MM.1S (cell line): Measurements from ENCODE around the gene IMMP2L.

Experiments
- DNase-seq: peaks from one replicate; pipeline ENCODE4 v3.0.0-alpha.2; 2015
- H2AFZ ChIP-seq: fragments of 300-600 bp; sonication (generic); 2 replicates; pipeline ENCODE4 v1.6.0; 2016; ENCODE audit warnings: antibody characterized with exemption, low read length
- H3F3A ChIP-seq: fragments of 300-600 bp; sonication (generic); 2 replicates; pipeline ENCODE4 v1.6.1; 2016; ENCODE audit warnings: mild to moderate bottlenecking, antibody characterized with exemption, low read length, moderate library complexity, mixed read lengths; ENCODE audit not compliant: insufficient read depth
- H3K27ac ChIP-seq: fragments of 300-600 bp; sonication (generic); 2 replicates; pipeline ENCODE4 v1.5.1; 2016; ENCODE audit warnings: mild to moderate bottlenecking, low read length
- H3K27me3 ChIP-seq: fragments of 300-600 bp; sonication (generic); replicated peaks from 2 replicates; pipeline ENCODE4 v1.6.0; 2016; ENCODE audit warnings: low read length; ENCODE audit not compliant: insufficient read depth
- H3K36me3 ChIP-seq: fragments of 300-600 bp; sonication (generic); replicated peaks from 2 replicates; pipeline ENCODE4 v1.6.1; 2016; ENCODE audit warnings: mild to moderate bottlenecking, low read length, mixed read lengths; ENCODE audit not compliant: insufficient read depth
- H3K4me1 ChIP-seq: fragments of 300-600 bp; sonication (generic); 2 replicates; pipeline ENCODE4 v1.6.1; 2016; ENCODE audit warnings: low read length, mixed read lengths
- H3K4me2 ChIP-seq: fragments of 300-600 bp; sonication (generic); 2 replicates; pipeline ENCODE4 v1.6.0; 2016; ENCODE audit warnings: low read depth, low read length
- H3K4me3 ChIP-seq: fragments of 300-600 bp; sonication (generic); 2 replicates; pipeline ENCODE4 v1.5.1; 2016; ENCODE audit warnings: low read length, mixed read lengths
- H3K79me2 ChIP-seq: fragments of 300-600 bp; sonication (generic); 2 replicates; pipeline ENCODE4 v1.6.1; 2016; ENCODE audit warnings: mixed run types, low read length, mixed read lengths
- H3K9ac ChIP-seq: fragments of 300-600 bp; sonication (generic); 2 replicates; pipeline ENCODE4 v1.6.1; 2016; ENCODE audit warnings: low read length, mixed read lengths
- H3K9me2 ChIP-seq: fragments of 300-600 bp; sonication (generic); replicated peaks from 2 replicates; pipeline ENCODE4 v1.6.1; 2016; ENCODE audit warnings: mild to moderate bottlenecking, low read length, mixed read lengths; ENCODE audit not compliant: insufficient read depth
- H3K9me3 ChIP-seq: fragments of 300-600 bp; sonication (generic); replicated peaks from 2 replicates; pipeline ENCODE4 v1.6.1; 2016; ENCODE audit warnings: mild to moderate bottlenecking, low read length, mixed read lengths; ENCODE audit not compliant: insufficient read depth
- H4K20me1 ChIP-seq: fragments of 300-600 bp; sonication (generic); 2 replicates; pipeline ENCODE4 v1.6.1; 2016; ENCODE audit warnings: mild to moderate bottlenecking, low read length, moderate library complexity, mixed read lengths; ENCODE audit not compliant: insufficient read depth
- CTCF ChIP-seq: fragments of 300-600 bp; sonication (generic); IDR thresholded peaks from 2 replicates; pipeline ENCODE4 v1.5.1; 2016; ENCODE audit warnings: antibody characterized with exemption, low read length, mixed read lengths
- EZH2 ChIP-seq: fragments of 300-600 bp; sonication (generic); optimal IDR thresholded peaks from 2 replicates; pipeline ENCODE3; 2017; ENCODE audit warnings: low read depth, mild to moderate bottlenecking, antibody characterized with exemption, low read length, mixed read lengths
- EZH2phosphoT487 ChIP-seq: fragments of 300-600 bp; sonication (generic); IDR thresholded peaks from 2 replicates; pipeline ENCODE4 v1.6.1; 2018; ENCODE audit warnings: antibody characterized with exemption, low read length

The IMMP2L gene

GRCh38 chr7:111180338-111180737, 382.0 kb downstream of the IMMP2L start:
- Histone ChIP-seq H3K9me2 (no peaks in the 10 kb centered on the region), H3K9ac (no peak overlapping the region), H3K4me1 (no peaks in the 10 kb centered on the region), H3K4me3 (no peak overlapping the region), H3K27me3 (no peaks in the 10 kb centered on the region), H3K4me2 (no peak overlapping the region), H4K20me1 (no peaks in the 10 kb centered on the region), H3F3A (no peaks in the 10 kb centered on the region), H3K27ac (no peak overlapping the region), H3K79me2 (no peaks in the 10 kb centered on the region), H3K9me3 (no peaks in the 10 kb centered on the region), H3K36me3 (no peaks in the 10 kb centered on the region), H2AFZ (no peak overlapping the region)
- TF ChIP-seq EZH2phosphoT487: no peak
- no peak for TF ChIP-seq EZH2
- no peak for TF ChIP-seq CTCF
- DNase-seq: no peak

GRCh38 chr7:111175908-111176441, 386.3 kb downstream of the IMMP2L start:
- no peak overlapping the region for H3K4me2 ChIP-seq
- H3K27me3 ChIP-seq: no peaks in the 10 kb centered on the region
- H3K36me3 ChIP-seq: no peaks in the 10 kb centered on the region
- H4K20me1 ChIP-seq: no peaks in the 10 kb centered on the region
- H3K27ac ChIP-seq: no peak overlapping the region
- no peaks in the 10 kb centered on the region for H3K9me2 ChIP-seq
- H3K9ac ChIP-seq: no peak overlapping the region
- H3F3A ChIP-seq: no peaks in the 10 kb centered on the region
- no peak for DNase-seq
- TF ChIP-seq EZH2: no peak
- TF ChIP-seq CTCF: no peak
- TF ChIP-seq EZH2phosphoT487: no peak
- H3K9me3 ChIP-seq: no peaks in the 10 kb centered on the region
- H3K4me1 ChIP-seq: no peaks in the 10 kb centered on the region
- H3K79me2 ChIP-seq: no peaks in the 10 kb centered on the region
- no peak overlapping the region for H2AFZ ChIP-seq
- H3K4me3 ChIP-seq: no peak overlapping the region

GRCh38 chr7:111174510-111174909, 387.8 kb downstream of the IMMP2L start:
- no peaks in the 10 kb centered on the region for H3F3A ChIP-seq
- no peaks in the 10 kb centered on the region for H3K27me3 ChIP-seq
- no peaks in the 10 kb centered on the region for H3K79me2 ChIP-seq
- H3K9ac ChIP-seq: no peak overlapping the region
- no peak overlapping the region for H3K4me3 ChIP-seq
- no peaks in the 10 kb centered on the region for H3K9me3 ChIP-seq
- no peaks in the 10 kb centered on the region for H3K4me1 ChIP-seq
- TF ChIP-seq CTCF: no peak
- no peak for TF ChIP-seq EZH2phosphoT487
- no peak for TF ChIP-seq EZH2
- no peak overlapping the region for H3K27ac ChIP-seq
- no peak overlapping the region for H3K4me2 ChIP-seq
- no peak for DNase-seq
- H3K36me3 ChIP-seq: no peaks in the 10 kb centered on the region
- no peak overlapping the region for H2AFZ ChIP-seq
- H4K20me1 ChIP-seq: no peaks in the 10 kb centered on the region
- no peaks in the 10 kb centered on the region for H3K9me2 ChIP-seq
